GM18511 (cell line): ENCODE data around the gene KCNQ1.

Experiments
- ATAC-seq: cut with Tn5 transposase; IDR thresholded peaks from one replicate; pipeline ENCODE4 v1.9.1; 2021; ENCODE audit warnings: mild to moderate bottlenecking, moderate library complexity; ENCODE audit not compliant: unreplicated experiment

The KCNQ1 gene

DNA sequence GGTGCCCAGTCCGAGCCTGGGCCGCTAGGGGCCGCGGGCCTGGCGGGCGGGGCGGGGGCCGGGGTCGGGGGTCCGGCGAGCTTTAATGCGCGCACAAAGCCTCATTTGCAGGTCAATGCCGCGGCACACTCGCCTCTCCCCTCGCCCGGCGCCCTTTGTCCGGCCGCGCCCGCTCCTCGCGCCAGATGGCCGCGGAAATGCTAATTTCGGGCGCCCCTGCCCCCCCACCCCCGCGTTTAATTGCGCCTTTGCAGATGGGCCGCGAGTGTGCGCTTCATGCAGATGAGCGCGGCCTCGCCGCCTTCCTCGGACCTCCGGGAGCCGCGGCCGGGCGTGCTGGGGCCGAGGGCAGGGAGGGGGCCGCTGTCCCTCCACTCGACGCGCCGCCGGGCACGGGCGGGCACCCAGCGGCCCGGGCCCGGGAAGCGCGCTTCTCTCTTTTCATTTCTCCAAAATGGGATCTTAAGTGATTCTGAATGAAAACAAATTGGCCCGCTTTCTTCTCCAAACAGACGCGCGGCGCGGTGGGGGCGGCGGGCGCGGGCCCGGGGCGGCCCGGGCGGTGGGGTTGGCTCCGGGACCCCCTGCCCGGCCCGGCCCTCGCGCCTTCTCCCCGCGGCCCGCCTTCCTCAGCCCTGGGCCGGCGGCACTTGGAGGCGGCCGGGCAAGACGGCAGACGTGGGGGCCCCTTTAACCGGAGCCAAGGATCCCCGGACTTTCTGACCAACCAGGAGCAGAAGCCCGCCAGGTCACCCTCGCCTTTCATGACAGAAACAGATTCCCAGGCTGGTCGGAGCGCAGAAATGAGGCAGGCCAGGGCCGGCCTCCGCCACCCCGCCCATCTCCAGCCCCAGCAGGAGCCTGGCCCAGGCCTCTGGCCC, 417.8 kb downstream of the KCNQ1 start:
- ATAC-seq, result no peak

DNA sequence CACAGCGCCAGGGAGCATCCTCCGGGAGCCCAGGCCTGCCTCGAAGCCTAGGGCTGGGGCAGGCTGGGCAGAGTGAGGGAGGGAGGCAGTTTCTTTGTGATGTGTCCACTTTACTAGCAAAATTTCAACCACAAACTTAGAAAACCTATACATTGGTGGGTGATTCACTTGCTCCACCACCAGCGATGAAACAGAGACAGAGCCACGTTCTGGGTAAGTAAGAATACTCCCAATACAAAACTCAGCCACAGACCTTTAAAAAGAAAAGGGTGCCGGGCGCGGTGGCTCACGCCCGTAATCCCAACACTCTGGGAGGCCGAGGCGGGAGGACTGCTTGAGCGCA, 418.4 kb downstream of the KCNQ1 start:
- ATAC-seq, result no peak

DNA sequence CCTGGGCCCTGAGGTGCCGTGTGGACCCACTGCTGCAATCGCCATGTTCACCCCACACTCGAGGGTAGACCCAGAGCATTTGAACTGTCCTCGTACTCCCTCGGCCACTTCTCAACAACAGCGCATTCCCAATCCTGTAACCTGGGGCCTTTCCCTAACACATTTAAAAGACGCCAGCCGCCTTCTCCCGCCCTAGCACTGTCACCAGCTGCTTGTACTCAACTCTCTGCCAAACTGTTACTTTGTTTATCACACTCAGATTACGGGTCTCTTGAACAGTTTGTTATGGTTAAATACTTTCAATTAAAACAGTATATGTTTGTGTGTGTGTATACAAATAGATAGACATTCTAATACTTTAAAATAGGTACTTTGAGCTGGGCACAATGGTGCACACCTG, 420.1 kb downstream of the KCNQ1 start:
- no peak for ATAC-seq

DNA sequence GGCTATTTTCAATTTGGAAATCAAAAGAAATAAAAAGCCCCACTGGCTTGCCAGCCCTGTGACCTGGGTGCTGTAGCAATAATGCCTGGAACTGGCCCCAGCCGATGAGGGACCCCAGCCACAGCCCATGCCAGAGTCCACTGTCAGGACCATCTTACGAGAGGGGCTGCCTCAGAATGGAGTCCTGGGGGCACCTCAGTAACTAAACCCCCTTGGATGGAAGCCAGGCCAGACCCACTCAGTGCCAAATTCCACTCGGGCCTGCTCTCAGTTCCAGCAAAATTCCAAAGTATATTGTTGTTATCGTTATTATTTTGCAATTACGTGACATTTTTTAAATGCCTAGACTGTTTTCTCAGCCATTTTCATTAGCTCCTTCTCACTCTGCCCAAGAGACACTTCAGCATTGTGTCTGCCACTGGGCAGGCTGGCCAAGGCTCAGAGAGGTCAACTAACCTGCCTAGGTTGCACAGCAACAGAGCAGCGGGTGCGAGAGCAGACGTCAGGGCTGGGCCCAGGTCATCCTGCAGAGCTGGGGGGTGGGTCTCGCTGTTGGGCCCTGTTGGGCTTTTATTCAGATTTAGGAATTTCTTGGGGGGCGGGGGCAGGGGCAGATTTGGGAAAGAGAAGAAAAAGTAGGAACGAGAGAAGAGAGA, 421.2 kb downstream of the KCNQ1 start:
- ATAC-seq, result no peak

DNA sequence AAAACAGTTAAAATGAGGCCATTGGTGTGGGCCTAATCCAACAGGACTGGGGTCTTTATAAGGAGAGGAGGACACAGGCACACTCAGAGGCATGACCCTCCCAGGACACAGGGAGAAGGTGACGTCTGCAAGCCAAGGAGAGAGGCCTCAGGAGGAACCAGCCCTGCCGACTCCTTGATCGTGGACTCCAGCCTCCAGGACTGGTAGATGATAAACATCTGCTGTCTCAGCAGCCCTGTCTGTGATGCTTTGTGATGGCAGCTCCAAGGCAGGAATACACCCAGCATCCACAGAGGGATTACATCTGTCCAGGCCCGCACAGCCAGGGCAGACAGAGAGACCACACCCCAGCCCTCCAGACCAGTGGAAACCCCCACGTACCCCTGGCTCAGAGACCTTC, 422.3 kb downstream of the KCNQ1 start:
- ATAC-seq, result no peak

DNA sequence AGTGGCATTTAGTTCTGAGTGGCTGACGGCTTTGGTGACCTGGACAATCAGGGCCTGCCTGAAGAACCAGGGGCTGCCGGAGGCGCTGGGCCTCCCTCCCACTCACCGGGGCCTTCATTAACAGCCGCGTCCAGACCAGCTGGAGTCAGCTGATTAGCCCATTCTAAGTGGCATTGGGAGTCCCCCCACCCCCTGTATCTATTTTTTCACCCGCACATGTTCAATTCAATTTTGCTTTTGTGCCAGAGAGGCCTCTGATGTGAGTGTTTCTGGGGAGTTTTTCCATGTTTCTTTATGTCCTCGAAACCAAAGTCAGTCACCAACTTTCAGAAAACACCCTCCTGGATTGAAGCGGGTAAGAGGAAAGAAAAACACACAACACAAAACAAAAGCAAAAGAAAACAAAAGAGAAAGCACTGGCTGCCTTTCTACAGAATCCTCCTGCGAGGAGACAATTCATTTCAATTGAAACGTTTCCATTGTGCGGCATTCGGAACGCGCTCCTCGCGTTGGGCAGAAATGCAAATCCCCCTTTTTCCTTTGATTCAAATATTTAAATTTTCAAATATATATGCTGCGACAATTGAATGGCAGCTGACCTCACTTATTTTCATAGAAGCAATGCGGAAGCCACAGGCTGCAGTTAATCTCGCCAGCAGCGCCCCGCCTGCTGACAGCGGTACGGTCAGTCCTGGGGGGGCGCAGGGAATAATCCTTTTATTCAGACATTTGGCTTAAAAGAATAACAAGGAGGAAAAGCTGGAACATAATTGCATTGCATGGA, 423.1 kb downstream of the KCNQ1 start:
- no peak for ATAC-seq

DNA sequence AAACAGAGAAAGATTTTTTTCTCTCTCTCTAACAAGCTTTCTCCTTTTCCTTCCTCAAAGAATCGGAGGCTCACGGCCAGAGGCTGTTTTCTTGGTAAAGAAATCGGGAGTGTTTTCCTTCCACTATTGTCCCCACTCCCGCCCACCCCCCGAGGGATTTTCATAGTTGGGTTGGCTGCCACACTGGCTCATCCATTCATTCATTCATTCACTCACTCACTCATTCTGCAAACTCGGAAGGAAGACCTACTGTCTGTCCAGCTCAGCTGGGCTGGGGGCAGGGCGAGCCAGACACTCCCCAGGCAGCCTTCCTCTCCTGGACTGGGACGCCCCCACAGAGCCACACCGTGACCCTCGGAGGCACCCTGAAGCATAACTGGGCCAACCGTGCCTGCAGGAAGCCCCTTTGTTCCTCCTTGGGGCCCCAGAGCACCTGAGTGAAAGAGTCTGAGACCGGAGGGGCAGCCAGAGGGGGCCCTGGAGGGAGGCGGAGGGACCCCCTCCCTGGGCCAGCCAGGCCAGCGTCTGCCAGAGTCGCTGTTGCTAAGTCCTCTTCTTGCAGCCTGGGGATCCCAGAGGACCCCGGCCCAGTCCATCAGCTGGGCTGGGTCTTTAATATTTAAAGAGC, 423.8 kb downstream of the KCNQ1 start:
- ATAC-seq, result no peak

DNA sequence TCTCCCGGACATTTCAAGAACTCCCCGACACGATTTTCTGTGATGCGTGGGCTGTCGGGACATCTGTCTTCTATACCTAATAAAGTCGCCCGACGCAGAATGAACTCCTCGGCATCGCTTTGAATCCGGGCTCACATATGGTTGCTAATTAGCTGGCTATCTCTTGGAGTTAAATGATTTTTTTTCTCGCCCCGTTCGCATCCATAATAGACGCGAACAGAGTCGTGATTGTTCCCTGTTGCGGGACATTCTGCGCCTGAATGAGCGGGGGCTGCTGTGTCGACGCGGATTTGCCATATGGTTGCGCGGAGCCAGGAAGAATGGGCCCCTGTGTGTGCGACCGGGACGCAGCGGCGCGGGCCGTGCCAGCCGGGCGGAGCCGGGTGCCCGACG, 424.3 kb downstream of the KCNQ1 start:
- no peak for ATAC-seq

DNA sequence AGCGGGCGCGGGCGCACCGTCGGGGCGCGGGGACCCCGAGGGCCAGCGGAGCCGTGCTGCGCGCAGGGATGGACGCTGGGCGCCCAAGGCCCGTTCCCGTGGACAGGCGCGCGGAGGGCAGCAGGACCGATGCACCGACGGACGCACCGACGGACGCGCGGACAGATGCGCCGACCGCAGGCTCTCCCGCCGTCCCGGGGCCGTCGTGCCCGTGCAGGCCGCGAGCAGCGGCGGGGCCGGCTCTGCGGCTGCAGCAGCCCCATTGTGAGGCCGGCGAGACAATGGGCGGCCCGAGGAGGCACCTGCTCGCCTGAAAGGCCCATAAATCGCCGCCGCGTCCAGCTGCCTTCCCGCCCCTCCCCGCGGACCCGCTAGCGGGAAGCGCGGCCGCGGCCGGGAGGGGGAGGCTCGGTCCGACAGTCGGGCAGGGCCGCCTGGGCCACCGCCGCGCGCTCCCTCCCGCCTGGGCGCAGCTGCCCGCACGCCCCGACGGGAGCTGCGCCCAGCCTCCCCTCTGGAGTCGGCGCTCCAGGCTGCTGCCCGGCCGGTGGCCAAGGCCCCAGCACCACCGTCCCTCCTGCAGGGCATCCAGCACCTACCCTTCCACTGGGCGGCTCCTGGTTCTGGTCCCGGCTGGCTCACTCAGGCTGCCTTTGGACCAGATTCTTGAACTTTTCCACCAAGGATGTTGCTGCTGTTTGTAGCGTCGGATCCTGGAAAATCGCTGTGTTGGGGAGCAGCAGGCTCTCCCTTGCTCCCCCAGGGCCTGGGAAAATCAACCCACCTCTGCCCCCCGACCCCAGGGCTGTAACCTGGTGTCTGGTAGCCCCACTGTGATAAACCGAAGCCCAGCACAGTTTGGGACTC, 425.0 kb downstream of the KCNQ1 start:
- no peak for ATAC-seq

DNA sequence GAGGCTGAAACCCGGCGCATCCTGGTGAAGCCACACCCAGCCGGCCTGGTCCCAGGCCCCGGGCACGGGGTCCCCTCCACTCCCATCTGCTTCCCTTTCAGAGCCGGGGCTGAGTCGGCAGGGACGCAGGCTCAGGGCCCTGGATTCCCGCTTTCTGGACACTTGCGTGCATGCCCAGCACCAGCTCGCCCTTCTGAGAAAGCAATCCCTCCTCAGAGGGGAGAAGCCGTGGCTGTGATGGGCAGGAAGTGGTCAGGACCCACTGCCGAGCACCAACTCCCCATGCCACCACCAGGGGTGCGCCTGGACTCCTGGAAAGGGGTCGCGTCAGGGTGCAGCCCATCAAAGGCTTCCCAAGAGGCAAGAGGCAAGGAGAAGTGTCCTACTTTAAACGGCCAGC, 425.7 kb downstream of the KCNQ1 start:
- no peak for ATAC-seq

DNA sequence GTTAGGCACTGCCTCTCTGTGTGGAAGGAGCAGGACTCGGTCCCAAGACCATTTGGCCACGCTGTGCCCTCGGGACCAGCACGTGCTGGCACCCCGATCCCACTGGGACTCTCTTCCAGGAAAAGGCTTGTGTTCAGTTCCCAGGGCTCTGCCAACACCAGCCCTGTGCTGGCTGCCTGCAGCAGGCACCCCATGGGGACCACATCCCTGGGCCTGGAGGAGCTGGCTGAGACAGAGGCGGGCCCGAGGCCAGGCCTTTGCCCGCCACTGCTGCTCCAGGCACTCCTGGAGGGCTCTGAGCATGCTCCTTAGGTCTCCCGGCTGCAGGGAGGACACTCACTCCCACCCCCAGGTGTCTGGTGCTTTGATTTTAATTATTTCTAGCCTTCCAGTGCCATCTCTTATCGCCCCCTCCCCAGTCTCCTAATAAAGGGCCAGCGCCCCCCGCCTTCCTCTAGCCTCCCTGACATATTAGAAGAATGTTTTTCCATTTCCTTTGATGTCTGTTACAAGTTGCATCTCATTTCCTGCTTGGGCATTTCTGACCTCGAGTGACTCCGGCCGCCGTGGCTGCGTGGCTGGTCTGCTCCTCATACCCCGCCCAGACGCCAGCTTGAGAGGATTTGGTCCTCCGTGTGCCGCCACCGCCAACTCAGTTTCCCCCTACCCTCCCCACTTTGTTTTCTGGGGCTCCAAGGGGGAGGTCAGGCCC, 426.3 kb downstream of the KCNQ1 start:
- ATAC-seq, result no peak

DNA sequence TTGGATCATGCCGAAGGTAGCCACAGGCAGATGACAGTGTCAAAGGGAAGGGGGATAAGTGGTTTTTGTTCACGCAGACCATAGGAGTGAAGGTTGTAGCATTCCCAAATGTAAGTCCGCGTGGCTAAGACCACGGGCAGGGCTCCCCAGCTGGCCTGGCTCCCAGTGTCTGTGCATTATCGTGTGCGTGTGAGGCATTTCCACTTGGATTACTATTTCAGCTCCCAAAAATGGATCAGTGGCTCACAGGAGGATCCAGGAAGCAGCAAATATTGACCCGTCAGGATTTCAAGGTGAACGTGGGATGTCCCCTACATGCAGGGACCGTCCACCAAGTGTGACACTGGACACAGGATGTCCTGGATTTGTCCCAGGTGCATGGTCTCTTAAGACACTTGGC, 430.2 kb downstream of the KCNQ1 start:
- ATAC-seq, result no peak

DNA sequence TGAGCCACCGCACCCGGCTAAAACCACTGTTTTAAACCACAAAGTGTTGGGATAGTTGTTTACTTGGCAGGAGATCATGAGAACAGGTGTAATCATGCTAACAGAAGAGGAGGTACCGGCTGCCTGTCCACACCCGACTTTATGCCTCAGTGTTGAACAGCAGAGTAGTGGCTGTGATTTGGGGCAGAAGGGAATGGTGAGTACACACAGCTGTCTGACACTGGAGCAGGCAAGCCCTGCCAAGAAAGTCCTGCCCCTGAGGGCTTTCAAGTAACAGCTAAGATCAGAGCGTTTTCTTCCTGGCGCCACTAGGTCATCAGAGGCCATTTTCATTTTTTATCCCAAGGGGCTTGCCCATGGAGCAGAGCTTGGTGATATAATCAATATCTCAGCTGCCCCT, 432.7 kb downstream of the KCNQ1 start:
- ATAC-seq, result no peak

DNA sequence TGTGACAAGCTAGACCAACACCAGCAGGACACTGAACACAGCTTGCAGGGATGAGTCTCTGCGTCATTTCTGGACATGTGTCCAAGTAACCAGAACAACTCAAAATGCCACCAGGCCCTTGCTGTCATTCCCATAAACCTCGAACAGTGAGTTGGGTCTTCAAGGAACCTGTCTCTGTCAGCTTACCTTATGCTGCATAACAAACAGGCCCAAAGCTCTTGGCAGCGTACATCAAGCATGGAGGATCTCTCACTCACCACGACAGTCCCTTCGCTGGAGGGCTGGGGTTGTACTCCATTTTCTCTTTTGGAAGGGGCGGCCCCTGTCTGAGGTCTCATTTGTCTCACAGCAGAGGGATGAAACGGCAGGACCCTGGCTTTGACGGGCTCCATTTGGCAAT, 434.0 kb downstream of the KCNQ1 start:
- no peak for ATAC-seq

DNA sequence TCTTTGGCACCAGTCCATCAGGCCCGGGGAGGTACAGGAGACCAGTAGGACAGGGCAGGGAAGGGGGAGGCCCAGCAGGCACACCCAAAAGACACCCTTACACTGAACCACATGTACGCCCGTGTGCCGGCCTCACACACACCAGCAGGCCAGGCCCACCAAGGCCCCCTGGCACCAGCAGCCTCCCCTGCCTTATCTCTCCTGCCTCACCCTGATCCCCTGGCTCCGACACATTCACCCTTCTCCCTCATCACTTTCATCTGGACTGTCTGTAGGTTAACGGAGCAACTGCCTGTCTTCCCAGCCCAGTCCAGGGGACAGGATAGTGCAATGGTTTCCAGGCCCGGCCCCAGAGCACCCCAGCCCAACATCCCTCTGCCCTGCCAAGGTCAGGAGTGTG, 435.8 kb downstream of the KCNQ1 start:
- ATAC-seq, result no peak

DNA sequence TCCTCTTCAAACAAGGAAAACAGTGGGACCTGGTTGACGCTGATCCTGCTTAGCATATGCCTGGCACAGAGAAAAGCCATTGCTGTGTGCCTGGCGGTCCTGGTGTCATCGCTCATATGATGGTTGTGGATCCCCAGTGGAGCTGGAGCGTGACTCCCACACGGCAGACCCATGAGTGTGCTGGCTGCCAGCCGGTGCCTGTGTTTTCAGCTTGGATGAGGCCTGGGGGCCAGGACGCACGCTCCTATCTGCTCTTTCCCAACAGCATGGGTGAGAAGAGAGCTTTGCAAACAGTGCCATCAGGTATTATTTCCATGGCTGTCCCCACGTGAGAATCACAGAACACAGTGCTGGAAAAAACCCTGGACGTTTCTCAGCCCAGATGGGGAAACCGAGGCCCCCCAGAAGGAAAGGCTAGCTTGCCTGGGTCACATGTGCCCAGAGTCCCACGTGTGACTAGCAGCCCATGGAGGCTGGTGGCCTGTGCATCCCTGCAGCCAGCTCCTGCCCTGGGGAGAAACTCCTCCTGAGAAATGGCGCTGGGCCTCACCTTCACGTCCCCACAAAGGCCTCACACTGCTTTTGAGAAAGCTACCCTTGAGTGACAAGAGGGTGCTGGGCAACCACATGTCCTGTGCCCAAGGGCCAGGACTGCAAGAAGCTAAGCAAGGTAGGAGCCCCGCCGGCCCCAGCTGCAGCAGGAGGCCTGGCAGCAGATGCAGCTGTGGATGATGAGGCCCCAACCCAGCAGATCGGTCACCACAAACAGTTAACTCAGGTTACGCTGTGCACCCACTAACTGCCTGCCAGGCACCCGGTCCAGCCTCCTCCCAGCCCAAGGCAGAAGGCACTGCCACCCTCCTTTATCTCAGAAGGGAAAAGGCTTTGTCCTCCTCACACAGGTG, 436.5 kb downstream of the KCNQ1 start:
- ATAC-seq, result no peak

DNA sequence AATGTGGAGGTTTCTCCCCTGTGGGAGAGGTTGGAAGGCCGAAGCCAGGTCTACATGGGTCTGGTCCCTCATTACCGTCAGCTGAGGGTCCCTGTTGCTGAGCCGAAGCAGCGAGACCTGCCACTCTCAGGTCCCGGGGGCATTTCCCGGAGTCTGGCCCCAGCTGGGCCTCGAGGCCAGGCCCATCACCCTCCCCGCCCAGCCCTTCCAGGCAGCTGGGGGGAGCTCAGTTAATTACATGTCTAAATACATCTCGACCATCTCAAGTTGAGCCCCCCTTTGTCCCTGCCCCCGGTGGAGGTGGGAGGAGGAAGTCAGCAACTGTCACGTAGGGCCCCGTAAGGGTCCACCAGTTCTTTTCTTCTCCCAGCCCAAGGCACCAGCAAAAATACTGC, 437.2 kb downstream of the KCNQ1 start:
- no peak for ATAC-seq

DNA sequence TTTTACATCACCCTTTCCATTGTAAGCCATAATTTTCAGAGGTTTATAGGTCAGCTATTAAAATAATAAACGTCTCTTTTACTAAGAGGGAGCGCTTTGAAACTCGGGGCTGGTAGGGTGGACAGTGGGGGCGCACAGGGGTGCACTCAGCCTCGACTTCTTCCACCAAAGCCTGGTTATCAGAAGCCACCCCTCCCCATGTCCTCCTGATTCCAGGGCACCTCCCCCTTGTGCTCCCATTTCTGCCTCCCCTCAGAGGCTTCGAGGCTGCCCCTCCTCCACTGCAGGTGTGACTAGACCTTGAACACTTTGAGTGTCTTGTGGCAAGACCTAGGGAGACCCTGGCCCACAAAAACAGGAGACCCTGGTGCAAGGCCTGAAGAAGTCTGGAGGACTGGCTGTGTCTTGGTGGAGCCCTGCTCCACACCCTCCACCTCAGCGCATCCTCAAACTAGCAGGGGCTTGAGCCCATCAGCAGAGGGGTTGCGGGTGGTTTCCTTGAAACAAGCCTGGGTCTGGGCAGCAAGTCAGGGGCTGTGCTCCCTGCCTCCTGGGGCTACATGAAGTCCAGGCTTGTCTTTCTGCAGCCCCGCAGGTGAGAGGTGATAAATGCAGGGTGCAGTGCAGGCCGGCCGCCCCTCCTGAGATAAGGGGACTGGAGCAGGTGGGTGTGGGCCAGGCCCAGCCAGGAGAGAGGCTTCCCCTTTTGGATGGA, 437.7 kb downstream of the KCNQ1 start:
- no peak for ATAC-seq
